Endothelial cell of umbilical vein (primary cell): ENCODE measurements around the gene SDCCAG8. TPM values are rescaled to one million over a fixed set of nuclear protein-coding genes. Genes with fewer than 3 reads are reported as not detected.

Experiments
- BruUV-seq: library from RNA; stranded (reverse); fragments of 400-500 nt; replicated peaks from 2 replicates; lab custom pipeline; 2021; lab: Mats Ljungman, UMichigan
- CTCF ChIA-PET: fragments of 300-600, 350-600 bp; sonication (Branson Sonifier 250); formaldehyde crosslinking; loops from one replicate; lab custom pipeline; 2021; ENCODE audit warnings: antibody characterized with exemption, inconsistent platforms; lab: Charles Lee
- POLR2A ChIA-PET: fragments of 300-600, 350-600 bp; sonication (Branson Sonifier 250); formaldehyde crosslinking; loops from one replicate; lab custom pipeline; 2021; ENCODE audit warnings: antibody characterized with exemption, inconsistent platforms; lab: Charles Lee
- DNase-seq: peaks from one replicate; pipeline ENCODE4 v3.0.0-alpha.2; 2011; ENCODE audit warnings: low read depth, low spot score
- FAIRE-seq: peaks from 2 replicates; lab custom pipeline; 2011; peaks lifted over from hg19 to GRCh38; lab: Jason Lieb, UNC
- H2AFZ ChIP-seq: 2 replicates; pipeline ENCODE4 v1.6.0; 2012; ENCODE audit warnings: low read depth, low read length, control low read depth, inconsistent platforms
- H3K27ac ChIP-seq: 2 replicates; pipeline ENCODE4 v1.5.1; 2011; ENCODE audit warnings: low read depth, mild to moderate bottlenecking, control low read depth, low read length, moderate library complexity; ENCODE audit not compliant: insufficient read depth
- H3K27me3 ChIP-seq, 2 experiments: 2 replicates each; pipeline versions ENCODE4 v1.6.0 to v1.6.1; 2011; ENCODE audit warnings: low read length in 2 of 2, mixed read lengths in 1 of 2; ENCODE audit not compliant: control insufficient read depth in 2 of 2, insufficient read depth in 2 of 2
- H3K36me3 ChIP-seq, 2 experiments: 2 replicates in 1 of 2; 3 replicates in 1 of 2; pipeline ENCODE4 v1.5.1; 2011; ENCODE audit warnings: low read length in 2 of 2, mild to moderate bottlenecking in 1 of 2, moderate library complexity in 1 of 2; ENCODE audit not compliant: control insufficient read depth in 2 of 2, insufficient read depth in 2 of 2; ENCODE audit errors: extremely low read depth in 1 of 2
- H3K4me1 ChIP-seq: 3 replicates; pipeline ENCODE4 v1.5.1; 2011; ENCODE audit warnings: mild to moderate bottlenecking, low read length; ENCODE audit not compliant: control insufficient read depth, insufficient read depth; ENCODE audit errors: extremely low read depth
- H3K4me2 ChIP-seq: 2 replicates; pipeline ENCODE4 v1.6.1; 2011; ENCODE audit warnings: low read length, control low read depth, mixed read lengths; ENCODE audit not compliant: insufficient read depth
- H3K4me3 ChIP-seq, 3 experiments: fragments of 200-600 bp in 1 of 3; sonication (generic), shearing (Covaris generic) in 1 of 3; replicated peaks in 1 of 3; 2 replicates each; pipeline ENCODE4 v1.5.1; 2011 to 2016; ENCODE audit warnings: control low read depth in 3 of 3, low read length in 3 of 3, mild to moderate bottlenecking in 2 of 3, inconsistent platforms in 1 of 3, low read depth in 1 of 3, moderate library complexity in 1 of 3; ENCODE audit not compliant: insufficient read depth in 1 of 3
- H3K79me2 ChIP-seq: 2 replicates; pipeline ENCODE4 v1.6.0; 2012; ENCODE audit warnings: low read length, inconsistent platforms; ENCODE audit not compliant: control insufficient read depth, insufficient read depth
- H3K9ac ChIP-seq: replicated peaks from 2 replicates; pipeline ENCODE3; 2011; ENCODE audit warnings: low read length, control low read depth; ENCODE audit not compliant: insufficient read depth; ENCODE audit errors: extremely low read depth
- H3K9me1 ChIP-seq: replicated peaks from 3 replicates; pipeline ENCODE4 v1.6.0; 2011; ENCODE audit warnings: mild to moderate bottlenecking, low read length; ENCODE audit not compliant: control insufficient read depth, insufficient read depth; ENCODE audit errors: extremely low read depth
- H3K9me3 ChIP-seq: replicated peaks from 2 replicates; pipeline ENCODE4 v1.5.1; 2012; ENCODE audit warnings: low read length, inconsistent platforms; ENCODE audit not compliant: control insufficient read depth, insufficient read depth
- H4K20me1 ChIP-seq: replicated peaks from 2 replicates; pipeline ENCODE3; 2011; ENCODE audit warnings: mild to moderate bottlenecking, low read length; ENCODE audit not compliant: control insufficient read depth, insufficient read depth; ENCODE audit errors: extremely low read depth
- EZH2 ChIP-seq: IDR thresholded peaks from 2 replicates; pipeline ENCODE4 v1.6.1; 2012; ENCODE audit warnings: borderline replicate concordance, low read depth, mild to moderate bottlenecking, moderate library complexity, low read length, inconsistent platforms; ENCODE audit not compliant: severe bottlenecking
- FOS ChIP-seq: IDR thresholded peaks from 2 replicates; pipeline ENCODE4 v1.6.1; 2011; ENCODE audit warnings: mild to moderate bottlenecking, low read length, moderate library complexity, borderline replicate concordance; ENCODE audit not compliant: insufficient read depth
- GATA2 ChIP-seq: IDR thresholded peaks from 2 replicates; pipeline ENCODE4 v1.7.0; 2011; ENCODE audit warnings: low read depth, mild to moderate bottlenecking, moderate library complexity, mixed read lengths, low read length; ENCODE audit not compliant: insufficient read length, insufficient read depth
- JUN ChIP-seq: IDR thresholded peaks from 2 replicates; pipeline ENCODE4 v1.6.1; 2011; ENCODE audit warnings: borderline replicate concordance, low read depth; ENCODE audit not compliant: insufficient read length, insufficient read depth
- MYC ChIP-seq: IDR thresholded peaks from one replicate; pipeline ENCODE4 v1.6.1; 2011; ENCODE audit warnings: mild to moderate bottlenecking, low read depth, low read length
- POLR2A ChIP-seq: IDR thresholded peaks from 2 replicates; pipeline ENCODE4 v1.6.1; 2012; ENCODE audit warnings: low read depth, mild to moderate bottlenecking, control low read depth, low read length
- POLR2AphosphoS5 ChIP-seq: IDR thresholded peaks from 2 replicates; pipeline ENCODE4 v1.6.1; 2012; ENCODE audit warnings: low read depth, mild to moderate bottlenecking, control low read depth, low read length, moderate library complexity; ENCODE audit not compliant: insufficient read depth
- dilution Hi-C: fragments of 300-500 bp; cut with MboI; formaldehyde crosslinking; loops from one replicate; pipeline ENCODE4 v1.15.0; 2019; ENCODE audit warnings: low sequenced_read_pairs; ENCODE audit not compliant: extremely low pct_ligation_motif_present
- intact Hi-C: fragments of 100-400 bp; cut with micrococcal nuclease; formaldehyde crosslinking; loops from one replicate; pipeline ENCODE4 v1.10.0; 2022
- polyA plus RNA-seq, 4 experiments: library from polyadenylated mRNA; depleted of rRNA in 3 of 4; stranded (reverse) in 3 of 4; unstranded in 1 of 4; fragments of >200 nt; gene quantifications; 2 replicates each; pipeline versions ENCODE4 v1.2.1 to v1.2.3, GENCODE V29; 2011 to 2012; ENCODE audit warnings: missing spikeins in 1 of 4
- total RNA-seq: library from RNA; stranded (reverse); gene quantifications from 2 replicates; pipeline ENCODE4 v1.2.3, GENCODE V29; 2021
- TF ChIP-seq, protein P1 (sequence below): IDR thresholded peaks from 2 replicates; pipeline ENCODE4 v1.6.1; 2011; ENCODE audit not compliant: insufficient read depth, insufficient read length
- TF ChIP-seq, protein P2 (sequence below), 2 donors: IDR thresholded peaks; 1 replicate in 1 of 2; 2 replicates in 1 of 2; pipeline ENCODE4 v1.5.1; 2011; ENCODE audit warnings: low read length in 2 of 2, mild to moderate bottlenecking in 2 of 2, moderate library complexity in 2 of 2, control low read depth in 1 of 2, inconsistent platforms in 1 of 2, low read depth in 1 of 2; ENCODE audit not compliant: insufficient read depth in 1 of 2; ENCODE audit errors: extremely low read depth in 1 of 2

Gene SDCCAG8
- total and polyA plus RNA-seq, 2 donors (not counting 3 experiments of a cell fraction or from before 2014, with no cell fraction given): 14.6 to 25.7 TPM

DNA sequence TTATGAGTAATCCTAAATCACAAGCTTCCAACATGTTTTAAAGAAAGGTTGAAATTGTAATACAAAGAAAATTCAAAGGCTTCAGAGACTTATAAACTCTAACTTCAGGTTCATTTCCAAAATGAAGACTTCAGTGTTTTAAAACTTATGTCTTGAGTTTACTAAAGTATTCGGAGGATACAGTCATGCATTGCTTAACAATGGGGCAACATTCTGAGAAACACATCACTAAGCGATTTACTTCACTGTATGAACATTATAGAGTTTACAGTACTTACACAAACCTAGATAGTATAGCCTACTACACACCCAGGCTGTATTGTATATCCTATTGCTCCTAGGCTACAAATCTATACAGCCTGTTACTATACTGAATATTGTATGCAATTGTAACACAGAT, 39.1 kb upstream of the SDCCAG8 start:
- BruUV-seq: no TSS peak
- Histone ChIP-seq H3K9ac (no peak overlapping the region), H4K20me1 (peaks cover 5% of the 10 kb centered on the region), H3K27me3 (no peaks in the 10 kb centered on the region), H3K27ac (no peak overlapping the region), H3K36me3 (peaks cover 2 to 18% of the 10 kb centered on the region in 2 experiments), H3K4me2 (no peak overlapping the region), H3K4me3 (no peak overlapping the region), H3K9me1 (peaks cover 2% of the 10 kb centered on the region), H3K4me1 (no peaks in the 10 kb centered on the region), H3K9me3 (no peaks in the 10 kb centered on the region), H3K79me2 (peaks cover 90% of the 10 kb centered on the region), H2AFZ (no peak overlapping the region)
- intact Hi-C loops (no loop called here), dilution Hi-C loops (no loop called here)
- TF ChIP-seq FOS: no peak
- no peak for TF ChIP-seq MYC
- TF ChIP-seq, protein P1, sequence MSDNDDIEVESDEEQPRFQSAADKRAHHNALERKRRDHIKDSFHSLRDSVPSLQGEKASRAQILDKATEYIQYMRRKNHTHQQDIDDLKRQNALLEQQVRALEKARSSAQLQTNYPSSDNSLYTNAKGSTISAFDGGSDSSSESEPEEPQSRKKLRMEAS: no peak
- no peak for TF ChIP-seq JUN
- no peak for TF ChIP-seq POLR2AphosphoS5
- no peak for TF ChIP-seq EZH2
- TF ChIP-seq GATA2: no peak
- TF ChIP-seq, protein P2, sequence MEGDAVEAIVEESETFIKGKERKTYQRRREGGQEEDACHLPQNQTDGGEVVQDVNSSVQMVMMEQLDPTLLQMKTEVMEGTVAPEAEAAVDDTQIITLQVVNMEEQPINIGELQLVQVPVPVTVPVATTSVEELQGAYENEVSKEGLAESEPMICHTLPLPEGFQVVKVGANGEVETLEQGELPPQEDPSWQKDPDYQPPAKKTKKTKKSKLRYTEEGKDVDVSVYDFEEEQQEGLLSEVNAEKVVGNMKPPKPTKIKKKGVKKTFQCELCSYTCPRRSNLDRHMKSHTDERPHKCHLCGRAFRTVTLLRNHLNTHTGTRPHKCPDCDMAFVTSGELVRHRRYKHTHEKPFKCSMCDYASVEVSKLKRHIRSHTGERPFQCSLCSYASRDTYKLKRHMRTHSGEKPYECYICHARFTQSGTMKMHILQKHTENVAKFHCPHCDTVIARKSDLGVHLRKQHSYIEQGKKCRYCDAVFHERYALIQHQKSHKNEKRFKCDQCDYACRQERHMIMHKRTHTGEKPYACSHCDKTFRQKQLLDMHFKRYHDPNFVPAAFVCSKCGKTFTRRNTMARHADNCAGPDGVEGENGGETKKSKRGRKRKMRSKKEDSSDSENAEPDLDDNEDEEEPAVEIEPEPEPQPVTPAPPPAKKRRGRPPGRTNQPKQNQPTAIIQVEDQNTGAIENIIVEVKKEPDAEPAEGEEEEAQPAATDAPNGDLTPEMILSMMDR (IDR thresholded peaks at IDR 0.05; ENCODE audit: extremely low read depth in 1 of 2, insufficient read depth in 1 of 2, low read depth in 1 of 2, low read length in 2 of 2): no peak
- no peak for TF ChIP-seq POLR2A
- POLR2A ChIA-PET: no interaction called here
- no peak for FAIRE-seq
- CTCF ChIA-PET: no interaction called here
- no peak for DNase-seq
